Renal cortical epithelial cell (primary cell): ENCODE results near the gene ARMC2. TPM values are rescaled to one million over a fixed set of nuclear protein-coding genes. Genes with fewer than 3 reads are reported as not detected.
"Not testable (repeated sequence)": the region's sequence is repeated elsewhere in the genome, so short reads cannot be mapped to it uniquely, and the experiment has no call there.

Experiments
- DNase-seq: peaks from one replicate; pipeline ENCODE4 v3.0.0-alpha.2; 2011; ENCODE audit warnings: low read depth
- total RNA-seq: library from RNA; depleted of rRNA; stranded (reverse); fragments of >200 nt; gene quantifications from 2 replicates; pipeline ENCODE4 v1.2.3, GENCODE V29; 2014

ARMC2 gene
- total RNA-seq, 1 donor from 2014 or later = 4.8 TPM

GRCh38 chr6:108835218-108835850 is 12.9 kb upstream of the ARMC2 start:
- peak; percentile 72 for DNase-seq

GRCh38 chr6:108836061-108836460 is 12.2 kb upstream of the ARMC2 start:
- DNase-seq = no peak

GRCh38 chr6:108837236-108837971 is 10.8 kb upstream of the ARMC2 start:
- no peak for DNase-seq

GRCh38 chr6:108838101-108838717 is 10.0 kb upstream of the ARMC2 start:
- DNase-seq = peak; percentile 47

- no peak for DNase-seq
Measured at GRCh38 chr6:108839083-108839642, 9.1 kb upstream of the ARMC2 start.

- DNase-seq = no peak
Measured at GRCh38 chr6:108840919-108841318, 7.3 kb upstream of the ARMC2 start.

GRCh38 chr6:108841377-108841855 is 6.8 kb upstream of the ARMC2 start:
- DNase-seq = no peak

- DNase-seq = no peak
Measured at GRCh38 chr6:108844135-108844534, 4.1 kb upstream of the ARMC2 start.

GRCh38 chr6:108845145-108845544 is 3.1 kb upstream of the ARMC2 start:
- no peak for DNase-seq

- no peak for DNase-seq
Measured at GRCh38 chr6:108846101-108846500, 2.1 kb upstream of the ARMC2 start.

- no peak for DNase-seq
Measured at GRCh38 chr6:108846628-108847027, 1.6 kb upstream of the ARMC2 start.

- DNase-seq = no peak
Measured at GRCh38 chr6:108847738-108848115, 495 bp upstream of the ARMC2 start.

- DNase-seq = no peak
Measured at GRCh38 chr6:108850669-108851465, 2.6 kb downstream of the ARMC2 start.

GRCh38 chr6:108851756-108852155 is 3.5 kb downstream of the ARMC2 start:
- no peak for DNase-seq

GRCh38 chr6:108853077-108853476 is 4.9 kb downstream of the ARMC2 start:
- no peak for DNase-seq

- DNase-seq = no peak
Measured at GRCh38 chr6:108862479-108863191, 14.4 kb downstream of the ARMC2 start.

- DNase-seq = not testable (repeated sequence)
Measured at GRCh38 chr6:108865751-108866286, 17.6 kb downstream of the ARMC2 start.

GRCh38 chr6:108866798-108867197 is 18.6 kb downstream of the ARMC2 start:
- no peak for DNase-seq

GRCh38 chr6:108868647-108869046 is 20.4 kb downstream of the ARMC2 start:
- no peak for DNase-seq

GRCh38 chr6:108869876-108870275 is 21.7 kb downstream of the ARMC2 start:
- no peak for DNase-seq

- no peak for DNase-seq
Measured at GRCh38 chr6:108870357-108870756, 22.1 kb downstream of the ARMC2 start.
